ENCODE measurements around the gene MARCHF2.
A peak's percentile ranks its signal among the peaks of the same experiment; 100 is the strongest.
"Not testable (repeated sequence)": the region's sequence is repeated elsewhere in the genome, so short reads cannot be mapped to it uniquely, and the experiment has no call there.

MARCHF2 gene

GRCh38 chr19:8421484-8422461, 8.7 kb downstream of the MARCHF2 start:
- Histone ChIP-seq H3K9ac (ENCODE audit: low read length) (no peak overlapping the region), H3K36me3 (ENCODE audit: control insufficient read depth, insufficient read depth, low read length) (peaks cover 3% of the 10 kb centered on the region; the same call in 1 of the 2 replicates), H3K4me3 (ENCODE audit: low read depth, low read length) (no peak overlapping the region), H3K27me3 (ENCODE audit: control insufficient read depth, insufficient read depth, low read length) (no peaks in the 10 kb centered on the region), H3K9me3 (ENCODE audit: control insufficient read depth, insufficient read depth, low read depth, low read length) (no peaks in the 10 kb centered on the region), H3K4me1 (ENCODE audit: control insufficient read depth, insufficient read depth, low read length) (peaks cover 18% of the 10 kb centered on the region), H3K27ac (ENCODE audit: low read depth, low read length) (no peak overlapping the region)

DNA sequence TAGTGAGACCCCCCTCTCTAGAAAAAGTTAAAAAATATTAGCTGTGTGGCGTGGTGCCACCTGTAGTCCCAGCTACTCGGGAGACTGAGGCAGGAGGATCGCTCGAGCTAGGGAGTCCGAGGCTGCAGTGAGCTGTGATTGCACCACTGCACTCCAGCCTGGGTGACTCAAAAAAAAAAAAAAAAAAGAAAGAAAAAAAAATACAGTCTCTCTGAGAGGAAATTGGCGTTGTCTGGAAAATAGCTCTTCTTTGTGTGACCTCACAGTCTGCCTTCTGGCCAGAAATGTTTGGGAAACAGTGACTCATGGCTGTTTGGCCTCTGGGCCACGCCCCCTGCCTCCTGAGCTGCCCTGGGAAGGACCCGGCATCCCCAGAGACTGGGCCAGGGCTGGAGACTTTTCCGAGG, 10.7 kb downstream of the MARCHF2 start:
- Histone ChIP-seq H3K36me3 (ENCODE audit: control insufficient read depth, insufficient read depth, low read length) (peaks cover 3% of the 10 kb centered on the region; the same call in 1 of the 2 replicates), H3K27ac (ENCODE audit: low read depth, low read length) (peak overlapping the region; percentile 63; the same call in 1 of the 2 replicates), H3K4me3 (ENCODE audit: low read depth, low read length) (no peak overlapping the region), H3K9ac (ENCODE audit: low read length) (peak overlapping the region; percentile 22), H3K4me1 (ENCODE audit: control insufficient read depth, insufficient read depth, low read length) (peaks cover 10% of the 10 kb centered on the region), H3K9me3 (ENCODE audit: control insufficient read depth, insufficient read depth, low read depth, low read length) (no peaks in the 10 kb centered on the region), H3K27me3 (ENCODE audit: control insufficient read depth, insufficient read depth, low read length) (no peaks in the 10 kb centered on the region)

DNA sequence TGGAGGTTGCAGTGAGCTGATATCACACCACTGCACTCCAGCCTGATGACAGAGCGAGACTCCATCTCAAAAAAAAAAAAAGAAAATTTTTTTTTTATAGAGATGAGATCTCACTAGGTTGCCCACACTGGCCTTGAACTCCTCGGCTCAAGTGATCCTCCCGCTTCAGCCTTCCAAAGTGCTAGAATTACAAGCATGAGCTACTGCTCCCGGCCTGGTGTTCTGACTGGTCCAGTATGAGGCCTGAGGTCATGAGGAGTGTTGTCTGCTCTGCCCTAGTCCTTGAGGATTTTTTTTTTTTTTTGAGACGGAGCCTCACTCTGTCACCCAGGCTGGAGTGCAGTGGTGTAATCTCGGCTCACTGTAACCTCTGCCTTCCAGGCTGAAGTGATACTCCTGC, 12.2 kb downstream of the MARCHF2 start:
- H3K27ac ChIP-seq (ENCODE audit: low read depth, low read length); H3K36me3 ChIP-seq (ENCODE audit: control insufficient read depth, insufficient read depth, low read length); H3K9me3 ChIP-seq (ENCODE audit: control insufficient read depth, insufficient read depth, low read depth, low read length); H3K4me1 ChIP-seq (ENCODE audit: control insufficient read depth, insufficient read depth, low read length); H3K9ac ChIP-seq (ENCODE audit: low read length); H3K4me3 ChIP-seq (ENCODE audit: low read depth, low read length); H3K27me3 ChIP-seq (ENCODE audit: control insufficient read depth, insufficient read depth, low read length): not testable (repeated sequence)

- H3K9ac ChIP-seq (ENCODE audit: low read length), result no peak overlapping the region
- peaks cover 3% of the 10 kb centered on the region; the same call in 1 of the 2 replicates for H3K36me3 ChIP-seq (ENCODE audit: control insufficient read depth, insufficient read depth, low read length)
- H3K27me3 ChIP-seq (ENCODE audit: control insufficient read depth, insufficient read depth, low read length), result no peaks in the 10 kb centered on the region
- peaks cover 10% of the 10 kb centered on the region for H3K4me1 ChIP-seq (ENCODE audit: control insufficient read depth, insufficient read depth, low read length)
- H3K27ac ChIP-seq (ENCODE audit: low read depth, low read length), result no peak overlapping the region
- no peaks in the 10 kb centered on the region for H3K9me3 ChIP-seq (ENCODE audit: control insufficient read depth, insufficient read depth, low read depth, low read length)
- H3K4me3 ChIP-seq (ENCODE audit: low read depth, low read length), result no peak overlapping the region
Observed at GRCh38 chr19:8426283-8426682, 13.2 kb downstream of the MARCHF2 start.

- H3K9me3 ChIP-seq (ENCODE audit: control insufficient read depth, insufficient read depth, low read depth, low read length), result no peaks in the 10 kb centered on the region
- H3K9ac ChIP-seq (ENCODE audit: low read length), result no peak overlapping the region
- H3K4me1 ChIP-seq (ENCODE audit: control insufficient read depth, insufficient read depth, low read length), result no peaks in the 10 kb centered on the region; the same call in 1 of the 2 replicates
- H3K4me3 ChIP-seq (ENCODE audit: low read depth, low read length), result no peak overlapping the region
- no peaks in the 10 kb centered on the region for H3K27me3 ChIP-seq (ENCODE audit: control insufficient read depth, insufficient read depth, low read length)
- no peak overlapping the region for H3K27ac ChIP-seq (ENCODE audit: low read depth, low read length)
- H3K36me3 ChIP-seq (ENCODE audit: control insufficient read depth, insufficient read depth, low read length), result no peaks in the 10 kb centered on the region
Observed at GRCh38 chr19:8429044-8429443, 15.9 kb downstream of the MARCHF2 start.

GRCh38 chr19:8429826-8430225, 16.7 kb downstream of the MARCHF2 start:
- no peaks in the 10 kb centered on the region for H3K36me3 ChIP-seq (ENCODE audit: control insufficient read depth, insufficient read depth, low read length)
- H3K27me3 ChIP-seq (ENCODE audit: control insufficient read depth, insufficient read depth, low read length), result no peaks in the 10 kb centered on the region
- no peak overlapping the region for H3K9ac ChIP-seq (ENCODE audit: low read length)
- no peaks in the 10 kb centered on the region for H3K4me1 ChIP-seq (ENCODE audit: control insufficient read depth, insufficient read depth, low read length)
- no peak overlapping the region for H3K4me3 ChIP-seq (ENCODE audit: low read depth, low read length)
- H3K9me3 ChIP-seq (ENCODE audit: control insufficient read depth, insufficient read depth, low read depth, low read length), result no peaks in the 10 kb centered on the region
- no peak overlapping the region for H3K27ac ChIP-seq (ENCODE audit: low read depth, low read length)

- Histone ChIP-seq H3K36me3 (ENCODE audit: control insufficient read depth, insufficient read depth, low read length) (no peaks in the 10 kb centered on the region), H3K27ac (ENCODE audit: low read depth, low read length) (no peak overlapping the region), H3K9ac (ENCODE audit: low read length) (no peak overlapping the region)
Observed at GRCh38 chr19:8430650-8431049, 17.5 kb downstream of the MARCHF2 start.

GRCh38 chr19:8438236-8438635, 25.1 kb downstream of the MARCHF2 start:
- no peaks in the 10 kb centered on the region for H3K27me3 ChIP-seq (ENCODE audit: control insufficient read depth, insufficient read depth, low read length)
- no peaks in the 10 kb centered on the region for H3K36me3 ChIP-seq (ENCODE audit: control insufficient read depth, insufficient read depth, low read length)
- H3K9me3 ChIP-seq (ENCODE audit: control insufficient read depth, insufficient read depth, low read depth, low read length), result no peaks in the 10 kb centered on the region
- H3K9ac ChIP-seq (ENCODE audit: low read length), result no peak overlapping the region
- no peak overlapping the region for H3K27ac ChIP-seq (ENCODE audit: low read depth, low read length)
- H3K4me1 ChIP-seq (ENCODE audit: control insufficient read depth, insufficient read depth, low read length), result peaks cover 10% of the 10 kb centered on the region
- H3K4me3 ChIP-seq (ENCODE audit: low read depth, low read length), result no peak overlapping the region

More at GRCh38 chr19:8430650-8431049, 17.5 kb downstream of the MARCHF2 start:
- Histone ChIP-seq H3K4me3 (ENCODE audit: low read depth, low read length) (no peak overlapping the region), H3K27me3 (ENCODE audit: control insufficient read depth, insufficient read depth, low read length) (no peaks in the 10 kb centered on the region), H3K4me1 (ENCODE audit: control insufficient read depth, insufficient read depth, low read length) (no peaks in the 10 kb centered on the region), H3K9me3 (ENCODE audit: control insufficient read depth, insufficient read depth, low read depth, low read length) (no peaks in the 10 kb centered on the region)

DNA sequence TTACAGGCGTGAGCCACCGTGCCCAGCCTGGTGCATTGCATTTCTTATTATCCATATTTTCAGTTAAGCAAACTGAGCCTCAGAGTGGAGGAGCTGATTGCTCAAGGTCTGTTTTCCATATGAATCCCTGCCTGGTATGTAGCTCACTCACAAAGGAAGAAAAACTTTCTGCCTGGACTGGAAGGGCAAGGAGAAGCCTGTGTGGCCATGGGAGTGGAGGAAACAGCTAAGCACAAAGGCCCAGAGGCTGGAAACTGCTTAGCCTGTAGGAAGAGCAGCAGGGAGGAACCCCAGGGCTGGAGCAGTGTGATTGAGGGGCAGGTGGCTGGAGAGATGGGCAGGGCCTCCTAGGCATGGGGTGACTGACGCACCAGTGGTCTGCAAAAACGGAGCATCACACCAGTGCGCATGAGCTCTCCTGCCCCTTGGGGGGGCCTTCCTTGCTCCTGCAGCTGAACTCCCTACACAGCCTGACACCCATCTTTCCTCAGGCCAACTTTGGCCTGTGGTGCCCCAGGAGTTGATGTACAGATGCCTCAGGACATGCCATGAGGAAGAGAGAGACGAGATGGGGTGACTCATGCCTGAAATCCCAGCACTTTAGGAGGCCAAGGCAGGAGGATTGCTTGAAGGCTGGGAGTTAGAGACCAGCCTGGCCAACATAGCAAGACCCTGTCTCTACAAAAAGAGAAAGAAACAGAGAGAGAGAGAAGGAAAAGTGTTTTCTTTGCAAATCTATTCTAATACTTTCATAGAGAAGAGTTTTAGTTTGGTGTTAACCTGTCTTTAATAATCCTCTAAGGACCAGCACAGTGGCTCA, 28.8 kb downstream of the MARCHF2 start:
- H3K9me3 ChIP-seq (ENCODE audit: control insufficient read depth, insufficient read depth, low read depth, low read length), result no peaks in the 10 kb centered on the region
- no peaks in the 10 kb centered on the region for H3K27me3 ChIP-seq (ENCODE audit: control insufficient read depth, insufficient read depth, low read length)
- peaks cover 16% of the 10 kb centered on the region for H3K4me1 ChIP-seq (ENCODE audit: control insufficient read depth, insufficient read depth, low read length)
- no peak overlapping the region for H3K9ac ChIP-seq (ENCODE audit: low read length)
- H3K4me3 ChIP-seq (ENCODE audit: low read depth, low read length), result no peak overlapping the region
- H3K36me3 ChIP-seq (ENCODE audit: control insufficient read depth, insufficient read depth, low read length), result peaks cover 9% of the 10 kb centered on the region
- peak overlapping the region; percentile 55; the same call in 1 of the 2 replicates for H3K27ac ChIP-seq (ENCODE audit: low read depth, low read length)

- H3K27me3 ChIP-seq (ENCODE audit: control insufficient read depth, insufficient read depth, low read length); H3K9me3 ChIP-seq (ENCODE audit: control insufficient read depth, insufficient read depth, low read depth, low read length): not testable (repeated sequence)
- Histone ChIP-seq H3K4me1 (ENCODE audit: control insufficient read depth, insufficient read depth, low read length) (peaks cover 31% of the 10 kb centered on the region), H3K27ac (ENCODE audit: low read depth, low read length) (peak overlapping the region; percentile 21; the same call in 1 of the 2 replicates), H3K36me3 (ENCODE audit: control insufficient read depth, insufficient read depth, low read length) (peaks cover 14% of the 10 kb centered on the region), H3K4me3 (ENCODE audit: low read depth, low read length) (peak overlapping the region; percentile 95), H3K9ac (ENCODE audit: low read length) (peak overlapping the region; percentile 98)
Observed at GRCh38 chr19:8444140-8444676, 31.1 kb downstream of the MARCHF2 start.
